Measurements from ENCODE around the gene SCN3B.

Gene SCN3B

GRCh38 chr11:123582992-123583504 is 71.4 kb downstream of the SCN3B start:
- no peak for DNase-seq (ENCODE audit: low read depth)
- no peak overlapping the region for H3K4me3 ChIP-seq (ENCODE audit: control insufficient read depth, low read depth, low read length)
- TF ChIP-seq CTCF (conservative IDR thresholded peaks at IDR 0.05; ENCODE audit: control insufficient read depth, insufficient read depth, low read depth, low read length), result no peak

- no peak overlapping the region for H3K4me3 ChIP-seq (ENCODE audit: control insufficient read depth, low read depth, low read length)
Measured at GRCh38 chr11:123581651-123582399, 72.6 kb downstream of the SCN3B start.

DNA sequence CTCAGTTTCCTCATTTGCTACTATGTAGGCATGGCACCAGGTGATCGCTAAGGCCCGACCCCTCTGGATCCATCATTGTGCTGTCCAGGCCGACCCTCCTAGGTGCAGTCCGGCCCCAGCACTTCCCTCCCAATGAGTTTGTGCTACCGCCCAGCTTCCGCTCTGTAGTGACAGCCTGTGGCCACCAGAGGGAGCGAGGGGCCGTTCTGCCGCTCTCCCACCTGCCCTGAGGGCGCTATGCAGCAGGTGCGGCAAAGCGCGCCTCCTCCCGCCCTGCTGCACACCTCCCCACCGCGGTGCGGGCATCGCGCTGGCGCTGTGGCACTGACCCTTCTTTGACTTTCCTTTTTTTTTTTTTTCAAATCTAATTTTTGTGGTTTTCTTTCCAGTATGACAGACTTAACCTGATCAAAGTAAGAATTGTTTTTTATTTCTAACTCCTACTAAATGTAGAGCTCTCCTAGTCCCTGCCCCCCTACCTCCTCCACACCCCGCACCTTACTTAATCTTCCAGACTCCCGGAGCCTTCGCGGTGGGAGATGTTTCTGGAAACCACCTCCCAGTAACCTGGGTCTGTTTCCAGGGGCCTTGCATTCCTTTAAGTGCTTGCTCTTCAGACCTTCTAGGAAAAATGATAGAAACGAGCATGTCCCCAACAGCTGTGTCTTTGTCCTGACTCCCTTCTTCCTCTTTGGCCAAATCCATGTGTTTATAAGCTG is 73.7 kb downstream of the SCN3B start:
- no peak overlapping the region for H3K4me3 ChIP-seq (ENCODE audit: control insufficient read depth, low read depth, low read length)
- peak; percentile 22 for DNase-seq (ENCODE audit: low read depth)
- TF ChIP-seq CTCF (conservative IDR thresholded peaks at IDR 0.05; ENCODE audit: control insufficient read depth, insufficient read depth, low read depth, low read length), result peak; percentile 75

More at GRCh38 chr11:123581651-123582399, 72.6 kb downstream of the SCN3B start:
- no peak for TF ChIP-seq CTCF (conservative IDR thresholded peaks at IDR 0.05; ENCODE audit: control insufficient read depth, insufficient read depth, low read depth, low read length)
- no peak for DNase-seq (ENCODE audit: low read depth)

- no peak for TF ChIP-seq CTCF (conservative IDR thresholded peaks at IDR 0.05; ENCODE audit: control insufficient read depth, insufficient read depth, low read depth, low read length)
- no peak overlapping the region for H3K4me3 ChIP-seq (ENCODE audit: control insufficient read depth, low read depth, low read length)
- no peak for DNase-seq (ENCODE audit: low read depth)
Measured at GRCh38 chr11:123580137-123580536, 74.3 kb downstream of the SCN3B start.

- no peak overlapping the region for H3K4me3 ChIP-seq (ENCODE audit: control insufficient read depth, low read depth, low read length)
- TF ChIP-seq CTCF (conservative IDR thresholded peaks at IDR 0.05; ENCODE audit: control insufficient read depth, insufficient read depth, low read depth, low read length), result no peak
- no peak for DNase-seq (ENCODE audit: low read depth)
Measured at GRCh38 chr11:123579482-123579812, 75.0 kb downstream of the SCN3B start.

Data from fibroblast of mammary gland (primary cell).